ENCODE measurements around the gene PPIF.

Gene PPIF

GRCh38 chr10:79320820-79321493 lies 26.3 kb upstream of the PPIF start:
- Mint-ChIP-seq H3K4me1 (peaks cover 88% of the 10 kb centered on the region), H3K4me3 (no peak overlapping the region), H3K27ac (peak overlapping the region; percentile 36), H3K9me3 (peaks cover 13% of the 10 kb centered on the region), H3K27me3 (peaks cover 3% of the 10 kb centered on the region), H3K36me3 (ENCODE audit: low read depth) (peaks cover 3% of the 10 kb centered on the region)
- DNase-seq (no peak), ATAC-seq (peak; percentile 54)

GRCh38 chr10:79321494-79321882 lies 25.8 kb upstream of the PPIF start:
- peaks cover 84% of the 10 kb centered on the region for H3K4me1 Mint-ChIP-seq
- H3K4me3 Mint-ChIP-seq: no peak overlapping the region
- peaks cover 3% of the 10 kb centered on the region for H3K36me3 Mint-ChIP-seq (ENCODE audit: low read depth)
- H3K27ac Mint-ChIP-seq: peak overlapping the region; percentile 12
- DNase-seq: no peak
- peaks cover 3% of the 10 kb centered on the region for H3K27me3 Mint-ChIP-seq
- H3K9me3 Mint-ChIP-seq: peaks cover 13% of the 10 kb centered on the region
- ATAC-seq: no peak

GRCh38 chr10:79321951-79322350 lies 25.3 kb upstream of the PPIF start:
- Mint-ChIP-seq H3K9me3 (peaks cover 13% of the 10 kb centered on the region), H3K4me1 (peaks cover 79% of the 10 kb centered on the region), H3K27me3 (peaks cover 3% of the 10 kb centered on the region), H3K36me3 (ENCODE audit: low read depth) (peaks cover 3% of the 10 kb centered on the region), H3K4me3 (no peak overlapping the region), H3K27ac (no peak overlapping the region)
- DNase-seq: no peak
- no peak for ATAC-seq

- Mint-ChIP-seq H3K9me3 (peaks cover 13% of the 10 kb centered on the region), H3K27me3 (no peaks in the 10 kb centered on the region), H3K27ac (peak overlapping the region; percentile 86), H3K4me3 (peak overlapping the region; percentile 51), H3K4me1 (peaks cover 70% of the 10 kb centered on the region), H3K36me3 (ENCODE audit: low read depth) (no peaks in the 10 kb centered on the region)
- peak; percentile 84 for ATAC-seq
- peak; percentile 78 for DNase-seq
Observed at GRCh38 chr10:79322616-79323543, 24.4 kb upstream of the PPIF start.

- ATAC-seq: no peak
- Mint-ChIP-seq H3K4me3 (no peak overlapping the region), H3K27ac (peak overlapping the region; percentile 86), H3K36me3 (ENCODE audit: low read depth) (no peaks in the 10 kb centered on the region), H3K4me1 (peaks cover 62% of the 10 kb centered on the region), H3K9me3 (peaks cover 13% of the 10 kb centered on the region), H3K27me3 (no peaks in the 10 kb centered on the region)
- DNase-seq: no peak
Observed at GRCh38 chr10:79323602-79324001, 23.7 kb upstream of the PPIF start.

GRCh38 chr10:79324032-79324695 lies 23.1 kb upstream of the PPIF start:
- H3K27ac Mint-ChIP-seq: peak overlapping the region; percentile 86
- H3K9me3 Mint-ChIP-seq: peaks cover 7% of the 10 kb centered on the region
- no peaks in the 10 kb centered on the region for H3K36me3 Mint-ChIP-seq (ENCODE audit: low read depth)
- peaks cover 57% of the 10 kb centered on the region for H3K4me1 Mint-ChIP-seq
- no peak overlapping the region for H3K4me3 Mint-ChIP-seq
- no peak for DNase-seq
- no peak for ATAC-seq
- H3K27me3 Mint-ChIP-seq: no peaks in the 10 kb centered on the region

- no peak overlapping the region for H3K4me3 Mint-ChIP-seq
- no peak overlapping the region for H3K27ac Mint-ChIP-seq
- DNase-seq: no peak
- no peaks in the 10 kb centered on the region for H3K9me3 Mint-ChIP-seq
- H3K27me3 Mint-ChIP-seq: no peaks in the 10 kb centered on the region
- no peaks in the 10 kb centered on the region for H3K36me3 Mint-ChIP-seq (ENCODE audit: low read depth)
- ATAC-seq: no peak
- H3K4me1 Mint-ChIP-seq: peaks cover 48% of the 10 kb centered on the region
Observed at GRCh38 chr10:79326361-79327089, 20.7 kb upstream of the PPIF start.

GRCh38 chr10:79327090-79327457 lies 20.2 kb upstream of the PPIF start:
- DNase-seq (no peak), ATAC-seq (no peak)
- Mint-ChIP-seq H3K4me1 (peaks cover 48% of the 10 kb centered on the region), H3K4me3 (no peak overlapping the region), H3K36me3 (ENCODE audit: low read depth) (no peaks in the 10 kb centered on the region), H3K9me3 (no peaks in the 10 kb centered on the region), H3K27me3 (no peaks in the 10 kb centered on the region), H3K27ac (no peak overlapping the region)

GRCh38 chr10:79328147-79328701 lies 19.0 kb upstream of the PPIF start:
- no peak for ATAC-seq
- no peaks in the 10 kb centered on the region for H3K9me3 Mint-ChIP-seq
- H3K4me3 Mint-ChIP-seq: no peak overlapping the region
- H3K4me1 Mint-ChIP-seq: peaks cover 45% of the 10 kb centered on the region
- H3K27me3 Mint-ChIP-seq: no peaks in the 10 kb centered on the region
- H3K36me3 Mint-ChIP-seq (ENCODE audit: low read depth): no peaks in the 10 kb centered on the region
- DNase-seq: no peak
- no peak overlapping the region for H3K27ac Mint-ChIP-seq

GRCh38 chr10:79328737-79329504 lies 18.3 kb upstream of the PPIF start:
- Mint-ChIP-seq H3K4me1 (peaks cover 45% of the 10 kb centered on the region), H3K27me3 (no peaks in the 10 kb centered on the region), H3K27ac (no peak overlapping the region), H3K36me3 (ENCODE audit: low read depth) (no peaks in the 10 kb centered on the region), H3K4me3 (no peak overlapping the region), H3K9me3 (peaks cover 3% of the 10 kb centered on the region)
- ATAC-seq (no peak), DNase-seq (no peak)

GRCh38 chr10:79329529-79329928 lies 17.7 kb upstream of the PPIF start:
- H3K27ac Mint-ChIP-seq: no peak overlapping the region
- peaks cover 5% of the 10 kb centered on the region for H3K9me3 Mint-ChIP-seq
- no peaks in the 10 kb centered on the region for H3K36me3 Mint-ChIP-seq (ENCODE audit: low read depth)
- DNase-seq: no peak
- H3K4me1 Mint-ChIP-seq: peaks cover 43% of the 10 kb centered on the region
- H3K27me3 Mint-ChIP-seq: no peaks in the 10 kb centered on the region
- no peak for ATAC-seq
- no peak overlapping the region for H3K4me3 Mint-ChIP-seq

- Mint-ChIP-seq H3K27ac (peak overlapping the region; percentile 82), H3K9me3 (peaks cover 5% of the 10 kb centered on the region), H3K27me3 (no peaks in the 10 kb centered on the region), H3K36me3 (ENCODE audit: low read depth) (no peaks in the 10 kb centered on the region), H3K4me3 (peak overlapping the region; percentile 8), H3K4me1 (peaks cover 49% of the 10 kb centered on the region)
- DNase-seq (no peak), ATAC-seq (no peak)
Observed at GRCh38 chr10:79331226-79331625, 16.0 kb upstream of the PPIF start.

GRCh38 chr10:79331709-79332108 lies 15.6 kb upstream of the PPIF start:
- Mint-ChIP-seq H3K4me3 (peak overlapping the region; percentile 8), H3K27ac (peak overlapping the region; percentile 82), H3K36me3 (ENCODE audit: low read depth) (no peaks in the 10 kb centered on the region), H3K9me3 (peaks cover 5% of the 10 kb centered on the region), H3K27me3 (no peaks in the 10 kb centered on the region), H3K4me1 (peaks cover 49% of the 10 kb centered on the region)
- peak; percentile 99 for ATAC-seq
- peak; percentile 84 for DNase-seq

Data from activated naive CD8-positive, alpha-beta T cell treated with anti-CD3 and anti-CD28 coated beads, Interleukin-2, amount 50 U/mL, for 24 hours (primary cell).